HG03521 (cell line): ENCODE measurements around the gene ZNF697.

Experiments
- ATAC-seq: cut with Tn5 transposase; IDR thresholded peaks from one replicate; pipeline ENCODE4 v1.9.1; 2021; ENCODE audit warnings: mild to moderate bottlenecking, moderate library complexity; ENCODE audit not compliant: unreplicated experiment

ZNF697 gene

GRCh38 chr1:119664067-119664466 is 16.0 kb upstream of the ZNF697 start:
- ATAC-seq, result no peak

- ATAC-seq, result no peak
Observed at GRCh38 chr1:119662034-119662437, 14.0 kb upstream of the ZNF697 start.

GRCh38 chr1:119660253-119661083 is 12.4 kb upstream of the ZNF697 start:
- no peak for ATAC-seq

- no peak for ATAC-seq
Observed at GRCh38 chr1:119659628-119660027, 11.6 kb upstream of the ZNF697 start.

GRCh38 chr1:119656410-119656955 is 8.4 kb upstream of the ZNF697 start:
- no peak for ATAC-seq

- ATAC-seq, result no peak
Observed at GRCh38 chr1:119655154-119655553, 7.1 kb upstream of the ZNF697 start.

GRCh38 chr1:119653839-119654170 is 5.7 kb upstream of the ZNF697 start:
- no peak for ATAC-seq

- ATAC-seq, result no peak
Observed at GRCh38 chr1:119653135-119653838, 5.2 kb upstream of the ZNF697 start.

GRCh38 chr1:119652587-119652986 is 4.5 kb upstream of the ZNF697 start:
- ATAC-seq, result no peak

GRCh38 chr1:119651641-119652040 is 3.6 kb upstream of the ZNF697 start:
- ATAC-seq, result no peak

GRCh38 chr1:119651133-119651532 is 3.1 kb upstream of the ZNF697 start:
- ATAC-seq, result no peak

- ATAC-seq, result no peak
Observed at GRCh38 chr1:119648620-119649004, 546 bp upstream of the ZNF697 start.

- ATAC-seq, result no peak
Observed at GRCh38 chr1:119647228-119647733, 785 bp downstream of the ZNF697 start.

GRCh38 chr1:119646521-119647227 is 1.4 kb downstream of the ZNF697 start:
- no peak for ATAC-seq

- ATAC-seq, result no peak
Observed at GRCh38 chr1:119639109-119639508, 9.0 kb downstream of the ZNF697 start.

GRCh38 chr1:119637710-119638109 is 10.4 kb downstream of the ZNF697 start:
- ATAC-seq, result no peak

GRCh38 chr1:119636491-119637089 is 11.5 kb downstream of the ZNF697 start:
- no peak for ATAC-seq

GRCh38 chr1:119635811-119636390 is 12.2 kb downstream of the ZNF697 start:
- ATAC-seq, result peak; percentile 47

- ATAC-seq, result no peak
Observed at GRCh38 chr1:119634016-119634415, 14.1 kb downstream of the ZNF697 start.

- ATAC-seq, result no peak
Observed at GRCh38 chr1:119633575-119633974, 14.5 kb downstream of the ZNF697 start.

GRCh38 chr1:119632841-119633240 is 15.2 kb downstream of the ZNF697 start:
- ATAC-seq, result no peak
